Lung (tissue), 12 donors: Measurements from ENCODE around the gene SDHAF2. TPM values are rescaled to one million over a fixed set of nuclear protein-coding genes. Genes with fewer than 3 reads are reported as not detected.

Experiments used
- ATAC-seq: fragments of 200-7000 bp; cut with Tn5 transposase; one replicate; pipeline ENCODE4 v1.9.1; 2020; ENCODE audit warnings: moderate number of reproducible peaks; ENCODE audit not compliant: insufficient read depth, low FRiP score
- DNase-seq, 3 donors: peaks; one replicate each; pipeline ENCODE4 v3.0.0-alpha.2; 2013 to 2017
- H3K27ac ChIP-seq, 2 donors: one replicate each; pipeline ENCODE4 v1.5.1; 2013; ENCODE audit warnings: mild to moderate bottlenecking in 2 of 2, moderate library complexity in 2 of 2, control low read depth in 1 of 2, inconsistent platforms in 1 of 2, low read depth in 1 of 2, low read length in 1 of 2
- H3K27me3 ChIP-seq, 3 donors: one replicate each; pipeline ENCODE4 v1.5.1; 2013; ENCODE audit warnings: low read length in 2 of 3; ENCODE audit not compliant: control insufficient read depth in 3 of 3, insufficient read depth in 3 of 3
- H3K36me3 ChIP-seq, 4 donors: one replicate each; pipeline ENCODE4 v1.5.1; 2013; ENCODE audit warnings: low read length in 4 of 4, mild to moderate bottlenecking in 1 of 4, moderate library complexity in 1 of 4; ENCODE audit not compliant: control insufficient read depth in 4 of 4, insufficient read depth in 4 of 4
- H3K4me1 ChIP-seq, 5 donors: one replicate each; pipeline ENCODE4 v1.5.1; 2013; ENCODE audit warnings: low read length in 5 of 5, mild to moderate bottlenecking in 2 of 5, moderate library complexity in 1 of 5; ENCODE audit not compliant: control insufficient read depth in 5 of 5, insufficient read depth in 5 of 5
- H3K4me3 ChIP-seq: one replicate; pipeline ENCODE4 v1.5.1; 2013; ENCODE audit warnings: mild to moderate bottlenecking, control low read depth, moderate library complexity
- H3K9ac ChIP-seq, 2 donors: one replicate each; pipeline ENCODE4 v1.5.1; 2013; ENCODE audit warnings: low read length in 2 of 2, control low read depth in 1 of 2; ENCODE audit not compliant: insufficient read depth in 1 of 2
- H3K9me3 ChIP-seq, 4 donors: one replicate each; pipeline ENCODE4 v1.5.1; 2013; ENCODE audit warnings: low read length in 3 of 4, mild to moderate bottlenecking in 1 of 4, moderate library complexity in 1 of 4; ENCODE audit not compliant: control insufficient read depth in 4 of 4, insufficient read depth in 3 of 4
- WGBS, 2 donors: extraction: QIAGEN DNeasy Blood & Tissue Kit; methylation state at CpG; one replicate each; pipeline ENCODE4 v1.1.7; 2013; 5-methylcytosine and 5-hydroxymethylcytosine counted together
- polyA plus RNA-seq, 2 donors: library from polyadenylated mRNA; stranded (reverse); fragments of 200-250 nt; gene quantifications; one replicate each; pipeline ENCODE4 v1.2.1, GENCODE V29; 2013
- total RNA-seq, 2 donors: library from RNA; depleted of rRNA in 1 of 2; stranded (reverse); fragments of >200 nt in 1 of 2; gene quantifications; one replicate each; pipeline ENCODE4 v1.2.1, GENCODE V29; 2014 to 2021
- TF ChIP-seq, protein P1 (sequence below): IDR thresholded peaks from 2 replicates; pipeline ENCODE4 v1.5.1; 2012; ENCODE audit warnings: mild to moderate bottlenecking; ENCODE audit errors: control extremely low read depth, extremely low read depth
- donor health status: control.
- donor health status: control.
- donor health status: Bipolar disorder and iron deficiency.
- donor health status: healthy.
- donor health status: DM: yes; HTN: yes; CAD: no.

The SDHAF2 gene
- total and polyA plus RNA-seq, 4 donors = 39.6 to 53.4 (median 43.9) TPM

DNA sequence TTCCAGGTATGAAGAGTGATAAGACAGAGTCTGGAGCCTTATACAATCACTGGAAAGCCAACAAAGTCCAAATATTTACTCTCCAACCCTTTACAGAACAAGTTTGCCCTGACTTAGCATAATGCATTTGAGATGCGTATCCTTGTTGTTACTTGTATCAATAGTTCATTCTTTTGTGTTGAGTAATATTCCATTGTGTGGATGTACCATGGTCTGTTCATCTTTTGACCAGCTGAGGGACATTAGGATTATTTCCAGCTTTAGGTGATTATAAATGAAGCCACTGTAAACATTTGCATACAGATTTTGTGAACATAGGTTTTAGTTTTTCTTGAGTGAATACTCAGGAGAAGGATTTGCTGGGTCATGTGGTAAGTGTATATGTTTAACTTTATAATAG lies 9.7 kb downstream of the SDHAF2 start:
- H3K9ac ChIP-seq = no peak overlapping the region
- no peak overlapping the region for H3K4me3 ChIP-seq
- DNase-seq = no peak
- TF ChIP-seq, protein P1, sequence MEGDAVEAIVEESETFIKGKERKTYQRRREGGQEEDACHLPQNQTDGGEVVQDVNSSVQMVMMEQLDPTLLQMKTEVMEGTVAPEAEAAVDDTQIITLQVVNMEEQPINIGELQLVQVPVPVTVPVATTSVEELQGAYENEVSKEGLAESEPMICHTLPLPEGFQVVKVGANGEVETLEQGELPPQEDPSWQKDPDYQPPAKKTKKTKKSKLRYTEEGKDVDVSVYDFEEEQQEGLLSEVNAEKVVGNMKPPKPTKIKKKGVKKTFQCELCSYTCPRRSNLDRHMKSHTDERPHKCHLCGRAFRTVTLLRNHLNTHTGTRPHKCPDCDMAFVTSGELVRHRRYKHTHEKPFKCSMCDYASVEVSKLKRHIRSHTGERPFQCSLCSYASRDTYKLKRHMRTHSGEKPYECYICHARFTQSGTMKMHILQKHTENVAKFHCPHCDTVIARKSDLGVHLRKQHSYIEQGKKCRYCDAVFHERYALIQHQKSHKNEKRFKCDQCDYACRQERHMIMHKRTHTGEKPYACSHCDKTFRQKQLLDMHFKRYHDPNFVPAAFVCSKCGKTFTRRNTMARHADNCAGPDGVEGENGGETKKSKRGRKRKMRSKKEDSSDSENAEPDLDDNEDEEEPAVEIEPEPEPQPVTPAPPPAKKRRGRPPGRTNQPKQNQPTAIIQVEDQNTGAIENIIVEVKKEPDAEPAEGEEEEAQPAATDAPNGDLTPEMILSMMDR = no peak
- H3K36me3 ChIP-seq = peaks cover 24 to 36% (median 30%) of the 10 kb centered on the region in 4 donors
- H3K27ac ChIP-seq = no peak overlapping the region
- ATAC-seq = no peak
- H3K4me1 ChIP-seq = peaks cover 0 to 2% (median 0%) of the 10 kb centered on the region in 5 donors
- H3K27me3 ChIP-seq = no peaks in the 10 kb centered on the region
- 92 to 97% methylated on average over 1 of the region's 1 CpG for WGBS, 2 donors
- no peaks in the 10 kb centered on the region for H3K9me3 ChIP-seq

DNA sequence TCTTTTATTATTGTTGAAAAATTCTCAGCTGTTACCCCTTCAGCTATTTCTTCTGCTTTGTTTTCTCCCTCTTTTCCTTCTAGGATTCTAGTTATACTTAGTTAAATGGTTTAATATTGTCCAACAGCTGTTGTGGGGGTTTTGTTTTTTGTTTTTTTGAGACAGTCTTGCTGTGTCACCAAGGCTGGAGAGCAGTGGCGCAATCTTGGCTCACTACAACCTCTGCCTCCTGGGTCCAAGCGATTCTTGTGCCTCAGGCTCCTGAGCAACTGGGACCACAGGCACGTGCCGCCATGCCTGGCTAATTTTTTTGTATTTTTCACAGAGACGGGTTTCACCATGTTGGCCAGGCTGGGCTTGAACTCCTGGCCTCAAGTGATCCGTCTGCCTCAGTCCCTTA lies 12.7 kb downstream of the SDHAF2 start:
- TF ChIP-seq, protein P1 = no peak
- 93 to 94% methylated on average over 6 of the region's 6 CpGs for WGBS, 2 donors
- ATAC-seq (no peak), DNase-seq (no peak)
- Histone ChIP-seq H3K27me3 (no peaks in the 10 kb centered on the region), H3K36me3 (peaks cover 23 to 43% (median 40%) of the 10 kb centered on the region in 4 donors), H3K27ac (no peak overlapping the region), H3K9ac (no peak overlapping the region), H3K9me3 (no peaks in the 10 kb centered on the region), H3K4me1 (peaks cover 0 to 13% (median 4%) of the 10 kb centered on the region in 5 donors), H3K4me3 (no peak overlapping the region)

GRCh38 chr11:61445516-61445915 lies 15.6 kb downstream of the SDHAF2 start:
- H3K9ac ChIP-seq = no peak overlapping the region
- H3K4me3 ChIP-seq = no peak overlapping the region
- no peaks in the 10 kb centered on the region for H3K9me3 ChIP-seq
- WGBS, 2 donors = 85 to 87% methylated on average over 4 of the region's 4 CpGs
- no peaks in the 10 kb centered on the region for H3K27me3 ChIP-seq
- ATAC-seq = no peak
- peak in 2 of 3 donors; percentile 67 to 76 for DNase-seq
- peaks cover 0 to 45% (median 37%) of the 10 kb centered on the region in 4 donors for H3K36me3 ChIP-seq
- H3K27ac ChIP-seq = peak overlapping the region in 1 of 2 donors; percentile 1
- peaks cover 0 to 13% (median 6%) of the 10 kb centered on the region in 5 donors for H3K4me1 ChIP-seq
- TF ChIP-seq, protein P1 = no peak

GRCh38 chr11:61446211-61446651 lies 16.3 kb downstream of the SDHAF2 start:
- 22 to 35% methylated on average over 7 of the region's 7 CpGs for WGBS, 2 donors
- Histone ChIP-seq H3K9me3 (no peaks in the 10 kb centered on the region), H3K4me3 (no peak overlapping the region), H3K9ac (no peak overlapping the region), H3K27me3 (no peaks in the 10 kb centered on the region), H3K4me1 (peaks cover 0 to 13% (median 6%) of the 10 kb centered on the region in 5 donors), H3K27ac (peak overlapping the region in 1 of 2 donors; percentile 55), H3K36me3 (peaks cover 0 to 48% (median 34%) of the 10 kb centered on the region in 4 donors)
- TF ChIP-seq, protein P1 = no peak
- ATAC-seq = peak; percentile 93
- peak; percentile 91 to 94 (median 91) for DNase-seq
